GM12878 (cell line): ENCODE measurements around the gene MAST4. TPM values are rescaled to one million over a fixed set of nuclear protein-coding genes. Genes with fewer than 3 reads are reported as not detected.

ENCODE experiments used
- BCL11A ChIP-seq: IDR thresholded peaks from 2 replicates; pipeline ENCODE4 v1.6.1; 2011; ENCODE audit warnings: low read depth, low read length
- BRCA1 ChIP-seq: IDR thresholded peaks from 2 replicates; pipeline ENCODE4 v1.6.1; 2011; ENCODE audit warnings: low read depth, low read length, improper control_type of control experiment
- CHD4 ChIP-seq: fragments of 200-600 bp; sonication (generic); IDR thresholded peaks from 2 replicates; pipeline ENCODE4 v1.6.1; 2016; ENCODE audit warnings: mild to moderate bottlenecking
- HDAC2 ChIP-seq: fragments of 200-600 bp; sonication (generic); IDR thresholded peaks from 2 replicates; pipeline ENCODE4 v1.6.1; 2017
- MEF2A ChIP-seq: IDR thresholded peaks from 2 replicates; pipeline ENCODE4 v1.6.1; 2011; ENCODE audit warnings: low read depth, mild to moderate bottlenecking, low read length, moderate library complexity; ENCODE audit not compliant: insufficient read depth
- NR2F1 ChIP-seq: fragments of 450-650 bp; conservative IDR thresholded peaks from 2 replicates; pipeline ENCODE4 v1.6.1; 2017; ENCODE audit warnings: mild to moderate bottlenecking
- PKNOX1 ChIP-seq: fragments of 450-650 bp; IDR thresholded peaks from 2 replicates; pipeline ENCODE4 v1.6.1; 2016; ENCODE audit warnings: mild to moderate bottlenecking
- POLR2AphosphoS5 ChIP-seq: IDR thresholded peaks from 2 replicates; pipeline ENCODE4 v1.6.1; 2011; ENCODE audit warnings: mild to moderate bottlenecking, low read length, inconsistent platforms
- RFX5 ChIP-seq: IDR thresholded peaks from 2 replicates; pipeline ENCODE4 v1.6.1; 2011; ENCODE audit warnings: low read depth, low read length, improper control_type of control experiment
- RUNX3 ChIP-seq: IDR thresholded peaks from 2 replicates; pipeline ENCODE4 v1.6.1; 2012; ENCODE audit warnings: low read length, inconsistent platforms
- polyA plus RNA-seq, 11 experiments: library from polyadenylated mRNA; depleted of rRNA in 4 of 11; unstranded in 6 of 11; stranded (reverse) in 5 of 11; fragments of >200 nt; fragmentation: Nextera tagmentation in 4 of 11; fragmentation: Illumina TruSeq in 1 of 11; extraction: Ambion mirVana in 4 of 11; extraction: Trizol in 1 of 11; gene quantifications; 1 replicate in 1 of 11; 2 replicates in 10 of 11; pipeline versions ENCODE4 v1.2.1 to v1.2.3, GENCODE V29; 2011 to 2016; ENCODE audit warnings: inconsistent platforms in 2 of 11, missing spikeins in 2 of 11, low read depth in 1 of 11
- total RNA-seq, 4 experiments: library from RNA; depleted of rRNA in 3 of 4; stranded (reverse); fragments of >200 nt in 3 of 4; fragmentation: Illumina TruSeq in 1 of 4; extraction: Trizol in 1 of 4; gene quantifications; 2 replicates each; pipeline versions ENCODE4 v1.2.1 to v1.2.3, GENCODE V29; 2013 to 2021
- TF ChIP-seq, protein P1 (sequence below): fragments of 450-650 bp; IDR thresholded peaks from 2 replicates; pipeline ENCODE4 v1.6.1; 2017; ENCODE audit warnings: mild to moderate bottlenecking, moderate library complexity
- TF ChIP-seq, protein P2 (sequence below): IDR thresholded peaks from 2 replicates; pipeline ENCODE4 v1.6.1; 2012; ENCODE audit warnings: low read depth, low read length, improper control_type of control experiment
- TF ChIP-seq, protein P3 (sequence below): fragments of 450-650 bp; conservative IDR thresholded peaks from 2 replicates; pipeline ENCODE4 v1.6.1; 2017; ENCODE audit warnings: mild to moderate bottlenecking, moderate library complexity

The MAST4 gene
- total and polyA plus RNA-seq, 10 of the 15 experiments (the other 5 are each of a cell fraction or from before 2014, with no cell fraction given): 0.02 to 1.6 (median 0.29) TPM; not detected in 1

- TF ChIP-seq, protein P1, sequence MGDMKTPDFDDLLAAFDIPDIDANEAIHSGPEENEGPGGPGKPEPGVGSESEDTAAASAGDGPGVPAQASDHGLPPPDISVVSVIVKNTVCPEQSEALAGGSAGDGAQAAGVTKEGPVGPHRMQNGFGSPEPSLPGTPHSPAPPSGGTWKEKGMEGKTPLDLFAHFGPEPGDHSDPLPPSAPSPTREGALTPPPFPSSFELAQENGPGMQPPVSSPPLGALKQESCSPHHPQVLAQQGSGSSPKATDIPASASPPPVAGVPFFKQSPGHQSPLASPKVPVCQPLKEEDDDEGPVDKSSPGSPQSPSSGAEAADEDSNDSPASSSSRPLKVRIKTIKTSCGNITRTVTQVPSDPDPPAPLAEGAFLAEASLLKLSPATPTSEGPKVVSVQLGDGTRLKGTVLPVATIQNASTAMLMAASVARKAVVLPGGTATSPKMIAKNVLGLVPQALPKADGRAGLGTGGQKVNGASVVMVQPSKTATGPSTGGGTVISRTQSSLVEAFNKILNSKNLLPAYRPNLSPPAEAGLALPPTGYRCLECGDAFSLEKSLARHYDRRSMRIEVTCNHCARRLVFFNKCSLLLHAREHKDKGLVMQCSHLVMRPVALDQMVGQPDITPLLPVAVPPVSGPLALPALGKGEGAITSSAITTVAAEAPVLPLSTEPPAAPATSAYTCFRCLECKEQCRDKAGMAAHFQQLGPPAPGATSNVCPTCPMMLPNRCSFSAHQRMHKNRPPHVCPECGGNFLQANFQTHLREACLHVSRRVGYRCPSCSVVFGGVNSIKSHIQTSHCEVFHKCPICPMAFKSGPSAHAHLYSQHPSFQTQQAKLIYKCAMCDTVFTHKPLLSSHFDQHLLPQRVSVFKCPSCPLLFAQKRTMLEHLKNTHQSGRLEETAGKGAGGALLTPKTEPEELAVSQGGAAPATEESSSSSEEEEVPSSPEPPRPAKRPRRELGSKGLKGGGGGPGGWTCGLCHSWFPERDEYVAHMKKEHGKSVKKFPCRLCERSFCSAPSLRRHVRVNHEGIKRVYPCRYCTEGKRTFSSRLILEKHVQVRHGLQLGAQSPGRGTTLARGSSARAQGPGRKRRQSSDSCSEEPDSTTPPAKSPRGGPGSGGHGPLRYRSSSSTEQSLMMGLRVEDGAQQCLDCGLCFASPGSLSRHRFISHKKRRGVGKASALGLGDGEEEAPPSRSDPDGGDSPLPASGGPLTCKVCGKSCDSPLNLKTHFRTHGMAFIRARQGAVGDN: no peak
- TF ChIP-seq NR2F1: no peak
- no peak for TF ChIP-seq BRCA1
- TF ChIP-seq BCL11A: no peak
- TF ChIP-seq CHD4: no peak
- no peak for TF ChIP-seq RFX5
- no peak for TF ChIP-seq RUNX3
- TF ChIP-seq, protein P2, sequence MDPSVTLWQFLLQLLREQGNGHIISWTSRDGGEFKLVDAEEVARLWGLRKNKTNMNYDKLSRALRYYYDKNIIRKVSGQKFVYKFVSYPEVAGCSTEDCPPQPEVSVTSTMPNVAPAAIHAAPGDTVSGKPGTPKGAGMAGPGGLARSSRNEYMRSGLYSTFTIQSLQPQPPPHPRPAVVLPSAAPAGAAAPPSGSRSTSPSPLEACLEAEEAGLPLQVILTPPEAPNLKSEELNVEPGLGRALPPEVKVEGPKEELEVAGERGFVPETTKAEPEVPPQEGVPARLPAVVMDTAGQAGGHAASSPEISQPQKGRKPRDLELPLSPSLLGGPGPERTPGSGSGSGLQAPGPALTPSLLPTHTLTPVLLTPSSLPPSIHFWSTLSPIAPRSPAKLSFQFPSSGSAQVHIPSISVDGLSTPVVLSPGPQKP: no peak
- no peak for TF ChIP-seq PKNOX1
- TF ChIP-seq HDAC2: no peak
- TF ChIP-seq, protein P3, sequence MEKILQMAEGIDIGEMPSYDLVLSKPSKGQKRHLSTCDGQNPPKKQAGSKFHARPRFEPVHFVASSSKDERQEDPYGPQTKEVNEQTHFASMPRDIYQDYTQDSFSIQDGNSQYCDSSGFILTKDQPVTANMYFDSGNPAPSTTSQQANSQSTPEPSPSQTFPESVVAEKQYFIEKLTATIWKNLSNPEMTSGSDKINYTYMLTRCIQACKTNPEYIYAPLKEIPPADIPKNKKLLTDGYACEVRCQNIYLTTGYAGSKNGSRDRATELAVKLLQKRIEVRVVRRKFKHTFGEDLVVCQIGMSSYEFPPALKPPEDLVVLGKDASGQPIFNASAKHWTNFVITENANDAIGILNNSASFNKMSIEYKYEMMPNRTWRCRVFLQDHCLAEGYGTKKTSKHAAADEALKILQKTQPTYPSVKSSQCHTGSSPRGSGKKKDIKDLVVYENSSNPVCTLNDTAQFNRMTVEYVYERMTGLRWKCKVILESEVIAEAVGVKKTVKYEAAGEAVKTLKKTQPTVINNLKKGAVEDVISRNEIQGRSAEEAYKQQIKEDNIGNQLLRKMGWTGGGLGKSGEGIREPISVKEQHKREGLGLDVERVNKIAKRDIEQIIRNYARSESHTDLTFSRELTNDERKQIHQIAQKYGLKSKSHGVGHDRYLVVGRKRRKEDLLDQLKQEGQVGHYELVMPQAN: no peak
- TF ChIP-seq MEF2A: no peak
- TF ChIP-seq POLR2AphosphoS5: no peak
Observed at GRCh38 chr5:66708368-66708767, 112.2 kb downstream of the MAST4 start (continued).
